ENCODE measurements around the gene PLCD3. TPM values are rescaled to one million over a fixed set of nuclear protein-coding genes. Genes with fewer than 3 reads are reported as not detected.

Gene PLCD3
- total and polyA plus RNA-seq, 8 donors: 7.6 to 215 (median 42.1) TPM

DNA sequence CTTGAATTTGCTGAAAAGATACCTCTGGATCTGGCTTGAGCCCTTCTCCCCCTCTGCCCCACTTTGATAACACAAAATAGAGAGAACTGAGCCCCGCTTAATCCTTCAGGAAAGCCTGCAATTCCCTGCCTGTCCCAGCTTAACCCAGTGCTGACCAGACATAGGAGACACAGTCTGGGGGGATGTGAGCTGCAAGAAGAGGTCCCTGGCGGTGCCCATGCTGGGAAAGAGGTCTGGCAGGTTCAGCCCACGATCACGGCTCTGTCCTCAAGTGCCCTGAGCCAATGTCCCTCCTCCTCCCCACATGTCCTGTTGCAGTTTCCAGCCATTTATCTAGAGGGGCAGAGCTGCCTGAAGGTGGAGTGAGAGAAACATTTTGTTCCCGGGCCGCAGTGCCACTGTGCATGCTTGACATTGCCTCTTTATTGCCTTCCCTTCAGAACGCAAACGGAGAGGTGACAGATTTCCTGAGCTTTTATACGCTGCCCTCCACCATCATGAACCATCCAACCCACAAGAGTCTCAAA is 29.0 kb downstream of the PLCD3 start:
- intact Hi-C loops (cut with DNase I; ENCODE audit: low total_unique reads): loop anchor here (10.0 kb wide), 1 partner anchor 189 kb away; the partner anchor contains the start of gene GFAP
- Histone ChIP-seq H3K36me3 (peaks cover 93 to 100% (median 96%) of the 10 kb centered on the region in 4 donors), H3K4me3 (no peak overlapping the region), H3K9me3 (no peaks in the 10 kb centered on the region), H3K27ac (no peak overlapping the region), H3K27me3 (no peaks in the 10 kb centered on the region), H3K4me1 (peaks cover 6 to 39% (median 9%) of the 10 kb centered on the region in 4 donors)
- 82 to 88% (median 83%) methylated on average over 9 of the region's 9 CpGs for WGBS, 5 donors
- TF ChIP-seq POLR2AphosphoS5 (IDR thresholded peaks at IDR 0.05): no peak
- no peak for DNase-seq

GRCh38 chr17:45102856-45103255 is 29.5 kb downstream of the PLCD3 start:
- 85 to 93% (median 91%) methylated on average over 9 of the region's 9 CpGs for WGBS, 5 donors
- no peak for DNase-seq
- no peak for TF ChIP-seq POLR2AphosphoS5 (IDR thresholded peaks at IDR 0.05)
- no peak for TF ChIP-seq POLR2A (IDR thresholded peaks at IDR 0.05)
- TF ChIP-seq EP300 (IDR thresholded peaks at IDR 0.05): no peak
- TF ChIP-seq, protein P1, sequence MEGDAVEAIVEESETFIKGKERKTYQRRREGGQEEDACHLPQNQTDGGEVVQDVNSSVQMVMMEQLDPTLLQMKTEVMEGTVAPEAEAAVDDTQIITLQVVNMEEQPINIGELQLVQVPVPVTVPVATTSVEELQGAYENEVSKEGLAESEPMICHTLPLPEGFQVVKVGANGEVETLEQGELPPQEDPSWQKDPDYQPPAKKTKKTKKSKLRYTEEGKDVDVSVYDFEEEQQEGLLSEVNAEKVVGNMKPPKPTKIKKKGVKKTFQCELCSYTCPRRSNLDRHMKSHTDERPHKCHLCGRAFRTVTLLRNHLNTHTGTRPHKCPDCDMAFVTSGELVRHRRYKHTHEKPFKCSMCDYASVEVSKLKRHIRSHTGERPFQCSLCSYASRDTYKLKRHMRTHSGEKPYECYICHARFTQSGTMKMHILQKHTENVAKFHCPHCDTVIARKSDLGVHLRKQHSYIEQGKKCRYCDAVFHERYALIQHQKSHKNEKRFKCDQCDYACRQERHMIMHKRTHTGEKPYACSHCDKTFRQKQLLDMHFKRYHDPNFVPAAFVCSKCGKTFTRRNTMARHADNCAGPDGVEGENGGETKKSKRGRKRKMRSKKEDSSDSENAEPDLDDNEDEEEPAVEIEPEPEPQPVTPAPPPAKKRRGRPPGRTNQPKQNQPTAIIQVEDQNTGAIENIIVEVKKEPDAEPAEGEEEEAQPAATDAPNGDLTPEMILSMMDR (IDR thresholded peaks at IDR 0.05): no peak
- Histone ChIP-seq H3K27ac (peak overlapping the region in 1 of 5 donors; percentile 44), H3K27me3 (no peaks in the 10 kb centered on the region), H3K4me3 (no peak overlapping the region), H3K9me3 (no peaks in the 10 kb centered on the region), H3K36me3 (peaks cover 93 to 100% (median 96%) of the 10 kb centered on the region in 4 donors), H3K4me1 (peaks cover 10 to 38% (median 14%) of the 10 kb centered on the region in 4 donors)
- intact Hi-C loops (cut with DNase I; ENCODE audit: low total_unique reads): loop anchor here (10.0 kb wide), 1 partner anchor 188 kb away; the partner anchor contains the start of gene GFAP

DNA sequence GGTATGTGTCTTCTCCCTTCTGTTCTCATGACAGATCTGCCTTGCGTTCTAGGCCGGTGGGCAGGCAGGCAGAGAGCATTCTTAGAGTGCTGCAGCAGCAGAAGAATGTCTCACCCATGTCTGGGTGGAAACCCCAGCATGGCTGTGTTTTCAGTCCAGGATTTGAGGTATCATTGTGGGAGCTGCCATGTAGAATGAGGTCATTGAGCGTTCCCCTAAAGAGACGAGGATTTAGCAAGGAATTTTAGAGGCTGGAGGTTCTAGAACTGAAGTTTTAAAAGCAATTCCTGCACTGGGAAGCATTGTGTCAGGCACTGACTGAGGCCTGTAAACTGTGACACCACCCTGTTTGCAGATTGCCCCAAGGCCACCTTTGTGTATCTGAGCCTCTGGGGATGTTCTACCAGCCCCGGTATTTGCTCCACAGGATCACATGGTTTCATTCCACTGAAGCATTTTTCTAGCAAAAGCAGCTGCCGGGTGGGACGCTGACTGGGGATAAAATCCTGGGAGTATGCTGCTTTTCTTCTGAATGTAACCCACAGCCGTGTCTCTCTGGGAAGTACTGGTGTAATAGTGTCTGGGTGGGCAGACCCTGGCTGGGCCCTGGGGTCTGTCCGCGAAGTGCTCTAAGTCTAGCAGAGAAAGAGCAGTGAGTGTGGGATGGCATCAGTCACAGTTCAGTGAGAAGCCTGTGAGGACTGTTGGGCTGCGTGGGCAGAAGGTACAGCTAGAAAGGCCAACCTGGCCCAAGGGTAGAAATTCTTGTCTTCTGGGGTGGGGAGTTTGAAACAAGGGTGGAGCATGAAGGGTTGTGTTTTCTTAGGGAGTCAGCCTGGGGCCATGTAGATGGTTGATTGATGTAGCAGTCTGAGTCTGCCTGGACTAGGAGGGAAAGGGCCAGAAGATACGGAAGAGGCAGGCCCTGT is 30.2 kb downstream of the PLCD3 start:
- Histone ChIP-seq H3K4me1 (peaks cover 10 to 30% (median 15%) of the 10 kb centered on the region in 4 donors), H3K27me3 (no peaks in the 10 kb centered on the region), H3K4me3 (no peak overlapping the region), H3K27ac (peak overlapping the region in 1 of 5 donors; percentile 44), H3K36me3 (peaks cover 93 to 100% (median 96%) of the 10 kb centered on the region in 4 donors), H3K9me3 (no peaks in the 10 kb centered on the region)
- TF ChIP-seq POLR2A (IDR thresholded peaks at IDR 0.05) (no peak), POLR2AphosphoS5 (IDR thresholded peaks at IDR 0.05) (no peak), EP300 (IDR thresholded peaks at IDR 0.05) (no peak)
- TF ChIP-seq, protein P1 (IDR thresholded peaks at IDR 0.05): no peak
- 80 to 90% (median 89%) methylated on average over 12 of the region's 12 CpGs for WGBS, 5 donors
- no peak for DNase-seq
- intact Hi-C loops (cut with DNase I; ENCODE audit: low total_unique reads): loop anchor here (10.0 kb wide), 1 partner anchor 187 kb away; the partner anchor contains the start of gene GFAP

- intact Hi-C loops (cut with DNase I; ENCODE audit: low total_unique reads): loop anchor here (10.0 kb wide), 1 partner anchor 187 kb away; the partner anchor contains the start of gene GFAP
- no peak for DNase-seq
- WGBS, 5 donors: 73 to 91% (median 78%) methylated on average over 9 of the region's 9 CpGs
- no peak for TF ChIP-seq EP300 (IDR thresholded peaks at IDR 0.05)
- no peak for TF ChIP-seq POLR2AphosphoS5 (IDR thresholded peaks at IDR 0.05)
- TF ChIP-seq POLR2A (IDR thresholded peaks at IDR 0.05): no peak
- TF ChIP-seq, protein P1 (IDR thresholded peaks at IDR 0.05): no peak
- Histone ChIP-seq H3K27me3 (no peaks in the 10 kb centered on the region), H3K4me1 (peaks cover 10 to 27% (median 17%) of the 10 kb centered on the region in 4 donors), H3K4me3 (no peak overlapping the region), H3K9me3 (no peaks in the 10 kb centered on the region), H3K27ac (peak overlapping the region in 1 of 5 donors; percentile 44), H3K36me3 (peaks cover 93 to 100% (median 96%) of the 10 kb centered on the region in 4 donors)
Measured at GRCh38 chr17:45101546-45101882, 30.8 kb downstream of the PLCD3 start.
